ENCODE measurements around the gene PSMD13. TPM values are rescaled to one million over a fixed set of nuclear protein-coding genes. Genes with fewer than 3 reads are reported as not detected.
A peak's percentile ranks its signal among the peaks of the same experiment; 100 is the strongest.

The PSMD13 gene
- total RNA-seq, 1 donor from 2014 or later = 71.9 TPM

DNA sequence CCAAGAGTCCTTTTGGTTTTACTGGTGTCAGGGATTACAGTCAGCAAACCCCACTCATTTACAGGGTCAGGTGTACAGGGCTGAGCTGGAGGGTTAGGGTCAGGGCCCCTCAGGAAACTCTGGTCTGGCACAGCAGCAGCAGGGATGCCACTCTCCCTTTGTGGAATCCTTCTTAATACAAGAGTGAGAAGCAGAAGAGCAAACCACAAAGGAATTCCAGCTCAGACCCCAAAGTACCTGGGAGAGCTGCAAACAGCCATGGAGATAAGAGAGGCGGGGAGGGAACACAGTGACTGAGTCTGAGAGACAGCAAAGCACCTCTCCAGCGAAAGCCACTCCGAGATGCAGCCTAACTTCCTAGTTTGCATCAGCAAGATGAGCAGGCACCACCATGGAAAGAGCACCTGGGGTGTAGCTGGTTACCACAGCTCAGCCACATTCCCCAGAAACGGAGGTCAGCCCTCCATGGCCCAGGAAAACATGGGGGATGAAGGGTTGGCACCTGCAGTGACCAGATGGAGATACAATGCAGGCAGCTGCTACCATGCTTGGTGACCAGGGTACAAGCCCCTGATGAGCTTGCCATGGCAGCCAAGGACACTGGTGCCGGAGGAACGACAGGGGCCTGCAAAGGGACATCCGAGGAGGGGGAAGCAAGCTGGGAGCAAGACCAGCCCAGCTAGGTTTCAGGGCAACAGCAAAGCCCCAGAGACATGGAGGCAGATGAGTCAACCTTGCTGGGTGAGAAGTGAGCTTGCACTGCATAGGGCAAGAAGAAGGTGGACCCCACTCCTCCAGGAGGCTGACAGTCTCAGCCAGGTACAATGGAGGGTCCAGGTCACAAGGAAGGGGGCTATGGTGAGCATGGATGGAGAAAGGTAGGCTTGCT lies 33.5 kb upstream of the PSMD13 start:
- peak in 1 of 2 donors; percentile 84 for DNase-seq (ENCODE audit: extremely low spot score in 2 of 2)
- Histone ChIP-seq H3K9me3 (no peaks in the 10 kb centered on the region), H3K4me3 (no peak overlapping the region), H3K4me1 (peaks cover 38% of the 10 kb centered on the region), H3K36me3 (peaks cover 0 to 29% of the 10 kb centered on the region in 2 donors), H3K27ac (no peak overlapping the region), H3K27me3 (no peaks in the 10 kb centered on the region)
- TF ChIP-seq, protein P1, sequence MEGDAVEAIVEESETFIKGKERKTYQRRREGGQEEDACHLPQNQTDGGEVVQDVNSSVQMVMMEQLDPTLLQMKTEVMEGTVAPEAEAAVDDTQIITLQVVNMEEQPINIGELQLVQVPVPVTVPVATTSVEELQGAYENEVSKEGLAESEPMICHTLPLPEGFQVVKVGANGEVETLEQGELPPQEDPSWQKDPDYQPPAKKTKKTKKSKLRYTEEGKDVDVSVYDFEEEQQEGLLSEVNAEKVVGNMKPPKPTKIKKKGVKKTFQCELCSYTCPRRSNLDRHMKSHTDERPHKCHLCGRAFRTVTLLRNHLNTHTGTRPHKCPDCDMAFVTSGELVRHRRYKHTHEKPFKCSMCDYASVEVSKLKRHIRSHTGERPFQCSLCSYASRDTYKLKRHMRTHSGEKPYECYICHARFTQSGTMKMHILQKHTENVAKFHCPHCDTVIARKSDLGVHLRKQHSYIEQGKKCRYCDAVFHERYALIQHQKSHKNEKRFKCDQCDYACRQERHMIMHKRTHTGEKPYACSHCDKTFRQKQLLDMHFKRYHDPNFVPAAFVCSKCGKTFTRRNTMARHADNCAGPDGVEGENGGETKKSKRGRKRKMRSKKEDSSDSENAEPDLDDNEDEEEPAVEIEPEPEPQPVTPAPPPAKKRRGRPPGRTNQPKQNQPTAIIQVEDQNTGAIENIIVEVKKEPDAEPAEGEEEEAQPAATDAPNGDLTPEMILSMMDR (IDR thresholded peaks at IDR 0.05) = no peak
- TF ChIP-seq POLR2AphosphoS5 (IDR thresholded peaks at IDR 0.05; ENCODE audit: insufficient read depth in 1 of 2, low read depth in 1 of 2) = no peak
- TF ChIP-seq POLR2A (IDR thresholded peaks at IDR 0.05) = no peak
- intact Hi-C loops (cut with DNase I) = loop anchor here (5.0 kb wide), 1 partner anchor 164 kb away; the partner anchor contains the start of gene B4GALNT4

DNA sequence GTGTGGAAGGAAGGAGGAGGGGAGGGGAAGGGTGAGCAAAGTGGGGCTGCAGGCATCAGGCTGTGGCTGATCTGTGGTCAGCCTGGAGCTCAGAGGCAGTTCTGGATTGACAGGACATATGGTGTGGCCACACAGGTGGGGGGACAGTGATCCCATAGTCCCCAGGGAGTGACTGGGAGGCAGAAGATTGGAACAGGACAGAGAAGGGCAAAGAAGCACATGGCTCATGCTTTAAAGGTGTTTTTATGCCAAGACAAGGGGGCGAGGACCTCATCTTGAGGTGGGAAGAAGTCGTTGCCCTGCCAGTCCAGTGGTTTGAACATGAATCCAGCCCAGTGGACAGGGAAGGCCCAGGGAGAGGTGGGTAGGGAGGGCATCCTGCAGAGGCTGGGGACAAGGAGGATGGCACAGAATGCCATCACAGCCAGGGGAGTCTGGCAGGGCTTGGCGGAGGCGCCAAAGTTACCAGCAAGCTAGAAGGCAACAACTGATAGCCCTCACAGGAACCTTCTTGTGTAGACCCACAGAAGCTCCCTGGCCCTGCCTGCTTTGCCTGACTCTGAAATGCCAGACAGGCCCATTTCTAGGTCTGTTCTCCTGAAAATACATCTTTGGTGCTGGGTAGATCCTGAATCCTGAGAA lies 32.7 kb upstream of the PSMD13 start:
- Histone ChIP-seq H3K4me3 (no peak overlapping the region), H3K9me3 (no peaks in the 10 kb centered on the region), H3K36me3 (peaks cover 0 to 29% of the 10 kb centered on the region in 2 donors), H3K27ac (no peak overlapping the region), H3K27me3 (no peaks in the 10 kb centered on the region), H3K4me1 (peaks cover 39% of the 10 kb centered on the region)
- DNase-seq (ENCODE audit: extremely low spot score in 2 of 2) = peak in 1 of 2 donors; percentile 83
- intact Hi-C loops (cut with DNase I) = loop anchor here (5.0 kb wide), 1 partner anchor 163 kb away; the partner anchor contains the start of gene B4GALNT4
- TF ChIP-seq POLR2AphosphoS5 (IDR thresholded peaks at IDR 0.05; ENCODE audit: insufficient read depth in 1 of 2, low read depth in 1 of 2) = no peak
- TF ChIP-seq, protein P1 (IDR thresholded peaks at IDR 0.05) = no peak
- TF ChIP-seq POLR2A (IDR thresholded peaks at IDR 0.05) = no peak

DNA sequence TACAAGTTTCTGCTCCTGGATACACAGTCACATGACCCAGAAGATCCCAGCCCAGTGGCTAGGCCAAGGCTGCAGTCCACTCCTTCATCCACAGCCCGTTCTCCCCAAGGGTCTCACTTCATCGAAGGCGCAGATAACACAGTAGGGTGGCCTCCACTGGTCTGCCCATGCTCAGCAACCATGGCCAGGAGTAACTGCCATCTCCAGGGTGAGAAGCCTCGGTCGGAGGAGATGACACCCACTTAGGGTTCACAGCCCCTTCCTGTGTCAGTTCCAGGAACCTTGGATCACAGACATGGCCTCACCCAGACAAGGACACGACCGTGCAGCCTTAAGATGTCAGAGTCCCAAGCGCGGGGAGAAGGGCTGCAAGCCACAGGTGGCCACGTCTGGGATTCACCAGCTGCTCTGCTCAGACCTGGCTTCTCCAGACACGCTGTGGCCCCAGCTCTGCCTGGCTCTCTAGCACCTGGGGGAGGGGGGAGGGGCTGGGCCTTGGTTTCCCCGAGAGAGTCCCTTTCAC lies 32.1 kb upstream of the PSMD13 start:
- Histone ChIP-seq H3K36me3 (peaks cover 0 to 32% of the 10 kb centered on the region in 2 donors), H3K27me3 (no peaks in the 10 kb centered on the region), H3K27ac (no peak overlapping the region), H3K4me3 (no peak overlapping the region), H3K4me1 (peaks cover 45% of the 10 kb centered on the region), H3K9me3 (no peaks in the 10 kb centered on the region)
- no peak for TF ChIP-seq POLR2A (IDR thresholded peaks at IDR 0.05)
- TF ChIP-seq, protein P1 (IDR thresholded peaks at IDR 0.05) = no peak
- TF ChIP-seq POLR2AphosphoS5 (IDR thresholded peaks at IDR 0.05; ENCODE audit: insufficient read depth in 1 of 2, low read depth in 1 of 2) = no peak
- peak in 1 of 2 donors; percentile 87 for DNase-seq (ENCODE audit: extremely low spot score in 2 of 2)
- intact Hi-C loops (cut with DNase I) = loop anchor here (5.0 kb wide), 2 partner anchors 153 to 163 kb away; partner anchors contain the start of gene B4GALNT4

DNA sequence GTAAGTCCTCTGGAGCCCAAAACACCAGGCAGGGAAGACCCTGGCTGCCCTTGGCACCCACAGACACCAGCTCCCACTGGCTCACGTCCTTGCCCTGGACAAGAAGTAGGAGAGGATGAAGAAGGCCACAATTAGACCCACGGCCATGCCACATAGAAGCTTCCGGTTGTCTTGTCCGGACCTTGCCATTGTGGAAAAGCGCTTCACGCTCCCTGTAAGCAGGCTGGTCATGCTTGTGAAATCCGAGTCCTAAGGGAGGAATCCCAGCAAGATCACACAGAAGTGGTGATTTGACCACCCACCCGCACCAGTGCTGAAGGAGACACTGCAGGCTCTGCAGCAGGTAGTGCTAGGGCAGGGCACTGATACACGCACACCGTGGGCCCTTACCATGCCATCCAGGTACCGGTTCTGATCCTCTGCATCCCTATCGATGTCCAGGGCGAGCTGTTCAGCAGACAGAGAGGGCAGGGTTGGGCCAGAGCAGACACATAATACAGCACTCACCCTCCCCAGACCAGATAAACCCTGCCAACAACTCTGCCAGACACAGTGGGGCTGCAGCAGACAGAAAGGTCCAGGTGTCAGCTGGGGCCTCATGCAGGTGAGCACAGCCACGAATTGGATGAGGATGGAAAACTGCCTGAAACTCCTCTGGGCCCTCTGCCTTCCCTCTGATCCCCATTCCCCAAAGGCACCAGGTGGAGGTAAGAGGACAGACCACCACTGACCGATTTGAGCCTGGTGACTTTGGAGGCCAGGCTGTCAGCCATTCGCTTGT lies 31.4 kb upstream of the PSMD13 start:
- Histone ChIP-seq H3K4me1 (peaks cover 52% of the 10 kb centered on the region), H3K4me3 (peak overlapping the region; percentile 81 to 96), H3K9me3 (no peaks in the 10 kb centered on the region), H3K36me3 (peaks cover 0 to 38% of the 10 kb centered on the region in 2 donors), H3K27ac (no peak overlapping the region), H3K27me3 (no peaks in the 10 kb centered on the region)
- TF ChIP-seq POLR2A (IDR thresholded peaks at IDR 0.05) = no peak
- no peak for TF ChIP-seq POLR2AphosphoS5 (IDR thresholded peaks at IDR 0.05; ENCODE audit: insufficient read depth in 1 of 2, low read depth in 1 of 2)
- TF ChIP-seq, protein P1 (IDR thresholded peaks at IDR 0.05) = no peak
- DNase-seq (ENCODE audit: extremely low spot score in 2 of 2) = peak in 1 of 2 donors; percentile 82
- intact Hi-C loops (cut with DNase I) = loop anchor here (5.0 kb wide), 1 partner anchor 152 kb away; no protein-coding TSS in a partner anchor

All from vagina (tissue), 2 donors.